Measurements from ENCODE around the gene BARHL1.
"Not testable (repeated sequence)": the region's sequence is repeated elsewhere in the genome, so short reads cannot be mapped to it uniquely, and the experiment has no call there.

Gene BARHL1

DNA sequence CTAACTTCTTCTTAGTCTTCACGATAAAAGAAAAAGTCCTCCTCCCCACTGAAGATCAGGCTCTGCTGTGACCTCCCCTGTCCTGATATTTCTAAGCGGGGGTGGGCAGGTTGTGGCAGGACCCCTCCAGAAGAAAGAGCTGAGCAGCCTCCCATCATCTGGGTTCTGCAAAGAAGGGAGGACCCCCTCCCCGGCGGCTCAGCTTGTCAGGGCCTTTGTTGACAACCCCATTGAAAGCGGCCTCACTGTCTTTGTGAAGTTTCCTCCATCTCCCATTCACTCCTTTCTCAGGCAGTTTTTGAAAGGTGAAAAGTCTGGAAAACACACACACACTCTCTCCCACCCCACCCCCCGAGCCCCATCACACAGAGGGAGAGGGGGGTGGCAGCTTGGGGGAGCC lies 26.2 kb upstream of the BARHL1 start:
- FAIRE-seq (no peak), DNase-seq (ENCODE audit: insufficient read length, low spot score) (no peak)

DNA sequence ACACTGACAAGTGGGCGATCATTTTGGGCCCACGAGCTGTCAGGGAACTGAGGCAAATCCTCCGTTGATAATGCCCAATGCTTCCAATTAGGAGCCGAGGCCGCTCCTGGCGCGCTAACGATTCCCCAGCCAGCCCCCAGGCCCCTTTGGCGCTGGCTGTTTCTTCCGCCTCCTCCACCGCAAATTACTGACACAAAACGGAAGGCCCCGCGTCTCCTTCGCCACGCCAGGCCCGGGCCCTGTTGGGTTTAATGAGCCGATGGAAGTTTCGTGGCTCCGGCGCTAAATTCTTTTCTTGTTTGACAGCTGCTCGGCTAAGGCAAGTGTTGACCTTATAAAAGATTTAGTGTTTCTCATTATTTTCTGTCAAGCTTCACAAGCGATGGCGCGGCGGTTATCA lies 25.7 kb upstream of the BARHL1 start:
- no peak for FAIRE-seq
- no peak for DNase-seq (ENCODE audit: insufficient read length, low spot score)

DNA sequence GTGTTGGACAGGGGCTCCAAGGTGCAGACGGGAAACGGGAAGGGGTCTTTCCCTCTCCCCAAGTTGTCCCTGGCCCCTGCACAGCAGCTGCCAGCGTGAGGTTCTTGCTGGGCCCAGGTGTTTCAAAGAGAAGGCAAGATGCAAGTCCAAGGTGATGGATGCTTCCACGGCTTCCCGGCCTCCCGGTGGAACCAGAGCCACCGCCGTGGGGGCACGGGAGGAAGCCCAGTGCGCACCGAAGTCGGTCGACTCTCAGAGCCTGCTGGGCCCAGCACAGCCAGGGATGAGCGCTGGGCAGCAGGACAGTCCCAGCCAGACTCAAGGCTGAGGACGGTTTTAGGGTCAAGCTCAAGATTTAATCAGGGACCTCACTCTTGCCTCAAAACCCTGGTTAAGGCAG lies 25.2 kb upstream of the BARHL1 start:
- FAIRE-seq = no peak
- no peak for DNase-seq (ENCODE audit: insufficient read length, low spot score)

DNA sequence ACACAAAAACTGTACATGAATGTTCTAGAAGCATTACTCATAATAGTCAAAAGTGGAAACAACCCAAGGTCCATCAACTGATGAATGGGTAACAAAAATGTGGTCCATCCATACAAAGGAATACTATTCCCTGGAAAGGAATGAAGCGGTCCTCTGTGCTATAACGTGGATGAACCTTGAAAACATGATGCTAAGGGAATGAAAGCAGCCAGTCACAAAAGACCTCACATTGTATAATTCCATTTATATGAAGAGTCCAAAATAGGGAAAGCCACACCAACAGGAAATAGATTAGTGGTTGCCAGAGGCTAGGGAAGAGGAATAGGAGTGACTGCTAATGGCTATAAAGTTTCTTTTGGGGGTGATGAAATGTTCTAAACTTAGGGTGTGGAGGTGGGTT lies 22.7 kb upstream of the BARHL1 start:
- DNase-seq (ENCODE audit: insufficient read length, low spot score) (no peak), FAIRE-seq (no peak)

DNA sequence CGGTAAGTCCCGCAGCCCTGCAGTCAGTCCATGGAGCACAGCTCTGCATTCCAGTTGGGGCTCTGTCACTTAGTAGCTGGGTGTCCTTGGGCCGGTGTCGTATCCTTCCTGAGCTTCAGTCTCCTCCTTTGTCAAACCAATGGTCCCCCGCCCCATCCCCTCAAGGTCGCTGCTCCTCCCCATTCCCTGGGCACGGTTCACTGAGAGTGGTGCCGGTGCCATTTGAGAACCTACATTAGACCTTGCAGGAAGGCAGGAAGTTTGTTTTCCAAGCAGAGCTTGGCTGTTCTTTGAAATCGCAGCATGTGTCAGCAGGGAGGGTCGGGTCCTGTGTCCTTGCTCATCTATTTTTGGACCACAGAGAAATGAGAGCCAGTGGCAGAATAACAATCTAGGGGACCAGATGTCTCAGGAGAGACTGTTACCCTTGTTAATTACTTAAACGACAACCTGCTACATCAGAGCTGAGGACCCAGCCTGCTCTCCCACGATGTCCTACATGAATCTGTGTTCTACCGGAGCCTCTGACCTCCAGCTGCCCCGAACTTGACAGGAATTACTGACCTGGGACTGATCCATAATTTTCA lies 21.7 kb upstream of the BARHL1 start:
- FAIRE-seq = no peak
- DNase-seq (ENCODE audit: insufficient read length, low spot score) = no peak

DNA sequence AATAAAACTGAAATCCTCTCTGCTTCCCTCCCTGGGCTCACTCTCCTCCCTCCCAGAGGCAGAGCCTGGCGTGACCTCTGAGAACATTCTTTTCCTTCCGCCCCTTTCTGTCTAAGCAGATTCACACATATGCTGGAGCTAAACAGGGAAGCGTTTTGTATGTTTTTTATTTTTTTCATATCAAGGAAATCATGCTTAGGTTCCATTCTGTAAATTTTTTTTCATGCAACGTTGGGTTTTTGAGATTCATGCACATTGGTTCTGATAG lies 20.2 kb upstream of the BARHL1 start:
- no peak for FAIRE-seq
- no peak for DNase-seq (ENCODE audit: insufficient read length, low spot score)

DNA sequence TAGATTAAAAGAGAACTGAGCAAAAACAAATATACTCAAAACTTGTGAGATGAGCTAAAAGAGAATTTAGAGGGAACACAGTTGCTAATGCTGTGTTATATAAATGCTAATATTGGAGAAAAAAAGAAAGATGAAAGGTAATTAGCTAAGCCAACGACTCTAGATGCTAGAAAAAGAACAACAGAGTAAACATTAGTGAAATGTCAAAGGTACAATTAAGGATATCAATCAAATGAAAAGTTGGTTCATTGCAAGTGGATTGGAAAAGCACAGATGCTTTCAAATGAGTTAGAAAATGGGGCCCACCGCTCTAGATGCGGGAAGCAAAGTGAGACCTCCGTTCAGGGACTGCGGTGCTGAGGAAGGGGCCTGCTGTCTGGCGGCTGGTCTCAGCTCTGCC lies 17.9 kb upstream of the BARHL1 start:
- FAIRE-seq = no peak
- no peak for DNase-seq (ENCODE audit: insufficient read length, low spot score)

DNA sequence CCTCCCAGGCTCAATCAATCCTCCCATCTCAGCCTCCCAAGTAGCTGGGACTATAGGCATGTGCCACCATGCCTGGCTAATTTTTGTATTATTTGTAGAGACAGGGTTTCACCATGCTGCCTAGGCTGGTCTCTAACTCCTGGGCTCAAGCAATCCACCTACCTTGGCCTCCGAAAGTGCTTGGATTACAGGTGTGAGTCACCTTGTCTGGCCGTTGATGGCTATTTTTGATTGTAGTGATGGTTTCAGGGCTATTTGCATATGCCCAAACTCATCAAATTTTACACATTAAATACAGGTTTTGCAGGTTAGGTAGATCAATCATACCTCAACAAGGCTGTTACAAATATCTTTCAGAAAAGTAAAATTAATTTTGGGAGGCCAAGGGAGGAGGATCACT lies 13.6 kb upstream of the BARHL1 start:
- not testable (repeated sequence) for DNase-seq (ENCODE audit: insufficient read length, low spot score); FAIRE-seq

DNA sequence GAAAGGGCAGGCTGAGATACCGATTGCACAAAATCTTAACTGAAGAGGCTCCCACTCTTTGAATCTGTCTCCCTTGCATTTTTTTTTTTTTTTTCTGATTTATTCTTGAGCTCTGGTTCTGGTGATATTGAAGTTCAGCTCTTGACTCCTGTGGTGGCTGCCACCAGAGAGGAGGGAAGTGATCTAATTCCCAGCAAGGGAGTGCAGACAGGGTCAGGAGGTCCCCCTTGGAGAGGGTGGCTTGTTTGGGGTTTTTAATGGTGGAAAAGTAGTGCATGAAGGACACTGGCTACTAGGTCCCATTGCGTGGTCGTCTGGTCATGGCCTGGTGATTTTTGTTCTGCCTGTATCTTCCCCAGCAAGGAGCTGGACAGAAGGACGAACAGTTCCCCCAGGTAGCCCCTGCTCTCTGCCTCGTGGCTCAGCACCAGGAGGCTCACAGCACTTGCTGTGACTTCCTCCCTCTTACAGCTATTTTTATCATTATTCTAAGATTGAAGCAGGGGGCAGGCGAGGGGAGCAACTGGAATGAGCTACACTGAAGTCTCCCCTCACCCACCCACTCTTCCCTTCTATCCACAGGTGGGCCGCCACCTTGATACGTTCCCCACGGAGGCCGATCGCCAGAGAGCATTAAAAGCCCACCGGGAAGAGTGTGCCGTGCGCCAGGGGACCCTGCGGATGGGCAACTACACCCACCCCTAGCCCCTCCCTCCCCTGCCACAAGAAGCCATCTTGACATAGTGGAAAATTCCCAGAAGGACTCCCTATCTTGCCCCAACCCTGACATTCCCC lies 10.4 kb upstream of the BARHL1 start:
- DNase-seq (ENCODE audit: insufficient read length, low spot score) = no peak
- no peak for FAIRE-seq

DNA sequence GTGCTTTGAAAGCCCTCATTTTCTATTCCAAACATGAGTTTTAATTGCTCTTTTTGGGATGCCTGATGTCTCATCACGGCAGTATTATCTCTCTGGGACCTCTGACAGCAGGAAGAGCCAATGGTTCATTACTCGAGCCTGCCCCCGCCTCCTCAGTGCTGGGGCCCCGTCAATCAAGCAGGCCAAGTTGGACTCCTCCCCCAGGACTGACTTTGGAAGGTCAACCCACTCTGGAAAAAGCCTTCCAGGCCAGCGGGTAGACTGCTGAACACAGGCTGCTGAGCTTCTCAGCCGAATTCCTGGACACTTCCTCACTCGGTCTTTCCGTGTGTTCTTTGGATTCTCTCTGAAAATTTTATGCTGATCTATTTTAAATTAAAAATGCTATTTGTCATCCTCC lies 9.5 kb upstream of the BARHL1 start:
- no peak for DNase-seq (ENCODE audit: insufficient read length, low spot score)
- no peak for FAIRE-seq

DNA sequence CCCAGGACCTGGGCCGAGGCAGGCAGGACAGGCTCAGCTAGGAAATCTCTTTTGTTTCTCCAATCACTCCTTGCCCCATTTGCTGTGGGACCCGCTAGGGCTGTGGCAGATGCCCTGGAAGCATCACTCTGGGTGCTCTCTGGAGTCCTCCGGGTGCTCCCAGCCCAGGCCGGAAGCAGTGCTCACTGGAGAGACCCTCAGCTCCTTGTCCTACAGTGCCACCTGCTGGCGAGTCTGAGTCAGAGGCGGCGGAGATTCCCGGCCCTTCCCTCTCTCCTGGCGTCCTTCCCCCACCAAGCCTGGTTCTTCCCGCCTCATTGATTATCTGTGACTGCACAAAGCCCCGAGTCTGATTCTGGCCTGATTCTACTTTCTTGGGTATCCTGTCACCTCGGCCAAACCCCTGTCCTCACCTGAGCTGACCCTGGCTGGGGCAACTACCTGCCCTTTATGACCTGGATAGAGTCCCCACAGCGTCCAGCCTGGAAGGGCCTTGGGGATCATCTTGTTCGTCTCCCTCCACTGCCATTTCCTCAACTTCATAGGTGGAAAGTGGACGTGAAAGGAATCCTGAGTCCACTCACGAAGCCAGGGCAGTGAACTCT lies 7.3 kb upstream of the BARHL1 start:
- DNase-seq (ENCODE audit: insufficient read length, low spot score) = peak; percentile 79
- FAIRE-seq = no peak

DNA sequence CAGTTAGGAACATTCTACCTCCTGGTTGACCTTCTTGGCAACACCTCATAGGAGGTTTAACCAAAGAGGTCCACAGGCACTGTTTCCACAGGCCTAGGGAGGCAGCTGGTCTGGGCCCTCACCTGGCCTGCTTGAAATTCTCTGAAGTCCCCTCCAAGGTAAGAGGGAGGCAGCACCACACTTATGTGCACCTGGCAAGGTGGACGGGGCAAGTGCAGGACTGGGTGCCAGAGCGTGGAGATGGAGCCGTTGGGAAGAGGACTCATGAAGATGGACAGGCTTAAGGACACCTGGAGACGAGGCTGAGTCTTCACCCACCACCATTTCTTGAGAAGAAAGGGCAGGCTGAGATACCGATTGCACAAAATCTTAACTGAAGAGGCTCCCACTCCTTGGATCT lies 6.6 kb upstream of the BARHL1 start:
- no peak for FAIRE-seq
- no peak for DNase-seq (ENCODE audit: insufficient read length, low spot score)

DNA sequence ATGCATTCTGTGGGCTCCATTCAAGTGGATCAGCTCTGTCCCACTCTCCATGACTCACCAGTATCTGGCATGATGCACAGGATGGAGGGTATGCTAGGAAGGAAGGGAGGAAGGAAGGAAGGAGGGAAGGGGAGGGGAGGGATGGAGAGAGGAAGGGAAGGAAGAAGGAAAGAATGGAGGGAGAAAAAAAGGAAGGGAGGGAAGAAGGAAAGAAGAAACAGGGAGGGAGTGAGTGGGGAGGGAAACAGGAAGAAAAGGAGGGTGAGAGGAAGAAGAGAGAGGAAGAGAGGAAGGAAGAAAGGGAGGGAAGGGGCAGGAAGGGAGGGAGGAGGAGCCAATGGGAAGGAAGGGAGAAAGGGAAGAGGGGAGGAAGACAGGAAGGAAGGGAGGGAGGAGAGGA lies 5.3 kb upstream of the BARHL1 start:
- no peak for DNase-seq (ENCODE audit: insufficient read length, low spot score)
- no peak for FAIRE-seq

DNA sequence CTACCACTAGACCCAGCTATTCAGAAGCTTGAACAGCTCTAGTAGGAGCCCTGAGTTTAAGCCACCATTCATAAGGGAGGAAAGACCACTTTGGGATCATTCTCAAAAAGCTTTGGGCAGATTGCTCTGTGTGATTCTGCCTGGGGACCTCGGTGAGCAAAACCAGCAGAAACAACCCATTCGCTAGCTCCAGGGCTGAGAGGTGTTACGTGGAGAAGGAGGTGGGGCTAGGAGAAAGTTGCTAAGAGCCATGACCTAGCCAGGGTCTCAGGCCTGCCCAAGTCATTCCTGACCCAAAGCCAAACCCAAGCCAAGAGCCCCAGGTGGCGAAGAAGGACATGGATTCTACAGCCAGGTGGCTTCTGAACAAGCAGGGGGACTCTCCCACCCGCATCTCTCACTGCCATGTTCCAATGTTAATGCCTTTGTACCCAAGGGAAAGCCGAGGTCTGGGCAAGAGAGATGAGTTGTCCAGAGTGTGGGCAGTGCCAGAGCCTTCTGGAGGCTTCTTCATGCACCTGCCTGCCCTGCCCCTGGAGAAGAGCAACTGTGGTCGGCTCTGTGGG lies 4.0 kb upstream of the BARHL1 start:
- DNase-seq (ENCODE audit: insufficient read length, low spot score) = no peak
- no peak for FAIRE-seq

DNA sequence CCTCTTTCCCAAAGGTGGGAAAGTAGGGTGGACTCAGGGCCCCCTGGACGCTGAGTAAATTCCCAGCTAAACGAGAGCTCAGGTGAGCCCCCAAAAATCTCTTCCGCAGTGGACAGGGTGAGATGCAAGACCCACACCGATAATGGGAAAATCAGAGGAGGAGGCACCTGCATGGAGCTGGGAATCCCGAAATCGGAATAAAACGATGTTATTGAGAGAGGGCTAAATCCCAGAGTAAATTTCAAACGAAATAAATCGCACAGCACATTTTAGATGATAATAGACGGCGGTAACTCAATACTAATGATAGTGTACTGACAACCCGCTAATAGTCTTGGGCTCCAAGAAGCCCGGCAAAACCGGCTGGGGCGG lies 3.0 kb upstream of the BARHL1 start:
- no peak for DNase-seq (ENCODE audit: insufficient read length, low spot score)
- FAIRE-seq = no peak

DNA sequence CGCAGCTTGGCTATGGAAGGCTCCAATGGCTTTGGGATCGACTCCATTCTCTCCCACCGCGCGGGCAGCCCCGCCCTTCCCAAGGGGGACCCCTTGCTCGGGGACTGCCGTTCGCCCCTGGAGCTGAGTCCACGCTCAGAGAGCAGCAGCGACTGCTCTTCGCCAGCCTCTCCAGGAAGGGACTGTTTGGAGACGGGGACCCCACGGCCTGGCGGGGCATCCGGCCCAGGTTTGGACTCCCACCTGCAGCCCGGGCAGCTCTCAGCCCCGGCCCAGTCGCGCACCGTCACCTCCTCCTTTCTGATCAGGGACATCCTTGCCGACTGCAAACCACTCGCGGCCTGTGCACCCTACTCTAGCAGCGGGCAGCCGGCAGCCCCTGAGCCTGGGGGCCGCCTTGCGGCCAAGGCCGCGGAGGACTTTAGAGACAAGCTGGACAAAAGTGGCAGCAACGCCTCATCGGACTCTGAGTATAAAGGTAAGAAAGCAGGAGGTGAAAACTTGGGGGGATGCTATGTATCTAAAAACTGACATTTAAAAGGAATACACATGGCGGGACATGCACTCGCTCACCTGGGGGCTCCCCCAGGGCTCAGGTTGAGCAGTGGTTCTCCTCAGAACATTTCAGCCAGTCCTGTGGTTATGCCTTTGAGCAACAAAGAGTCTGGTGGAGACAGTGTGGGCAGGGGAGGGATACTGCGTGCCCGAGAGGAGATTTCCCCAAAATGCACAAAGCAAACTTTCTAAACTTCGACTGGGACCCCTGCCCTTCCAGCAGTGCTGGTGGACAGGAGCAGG lies 579 bp downstream of the BARHL1 start:
- no peak for DNase-seq (ENCODE audit: insufficient read length, low spot score)
- FAIRE-seq = no peak

DNA sequence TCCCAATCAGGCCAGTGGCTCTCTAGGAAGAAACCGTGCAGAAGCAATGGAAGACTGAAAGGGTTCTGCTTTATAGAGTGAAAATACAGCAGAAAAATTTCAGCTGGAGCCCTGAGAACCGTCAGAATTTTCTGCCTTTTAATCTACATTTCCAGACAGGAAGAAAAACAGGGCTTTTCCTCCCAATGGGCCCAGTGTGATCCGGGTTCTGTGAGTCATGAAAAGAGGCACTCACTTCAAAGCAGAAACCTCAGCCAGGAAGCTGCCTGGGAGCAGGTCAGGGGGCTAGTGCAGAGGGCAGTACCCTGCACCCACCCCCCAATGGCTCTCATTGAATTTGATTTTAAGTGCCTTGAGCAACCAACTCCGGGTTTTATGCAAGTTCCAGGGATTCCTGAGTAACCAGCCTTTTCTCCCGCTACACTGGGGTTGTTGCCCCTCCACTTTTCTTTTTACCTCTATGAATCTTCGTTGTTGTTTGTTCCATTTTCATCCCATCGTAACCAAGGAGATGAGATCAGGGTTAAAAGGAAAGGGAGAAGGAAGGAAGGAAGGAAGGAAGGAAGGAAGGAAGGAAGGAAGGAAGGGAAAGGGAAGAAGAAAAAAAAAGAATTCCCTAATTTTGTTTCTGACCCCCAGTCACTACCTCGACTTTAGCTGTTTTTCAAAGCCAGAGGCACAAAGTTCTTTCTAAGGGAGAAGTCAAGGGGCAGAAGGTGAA lies 1.3 kb downstream of the BARHL1 start:
- FAIRE-seq = no peak

DNA sequence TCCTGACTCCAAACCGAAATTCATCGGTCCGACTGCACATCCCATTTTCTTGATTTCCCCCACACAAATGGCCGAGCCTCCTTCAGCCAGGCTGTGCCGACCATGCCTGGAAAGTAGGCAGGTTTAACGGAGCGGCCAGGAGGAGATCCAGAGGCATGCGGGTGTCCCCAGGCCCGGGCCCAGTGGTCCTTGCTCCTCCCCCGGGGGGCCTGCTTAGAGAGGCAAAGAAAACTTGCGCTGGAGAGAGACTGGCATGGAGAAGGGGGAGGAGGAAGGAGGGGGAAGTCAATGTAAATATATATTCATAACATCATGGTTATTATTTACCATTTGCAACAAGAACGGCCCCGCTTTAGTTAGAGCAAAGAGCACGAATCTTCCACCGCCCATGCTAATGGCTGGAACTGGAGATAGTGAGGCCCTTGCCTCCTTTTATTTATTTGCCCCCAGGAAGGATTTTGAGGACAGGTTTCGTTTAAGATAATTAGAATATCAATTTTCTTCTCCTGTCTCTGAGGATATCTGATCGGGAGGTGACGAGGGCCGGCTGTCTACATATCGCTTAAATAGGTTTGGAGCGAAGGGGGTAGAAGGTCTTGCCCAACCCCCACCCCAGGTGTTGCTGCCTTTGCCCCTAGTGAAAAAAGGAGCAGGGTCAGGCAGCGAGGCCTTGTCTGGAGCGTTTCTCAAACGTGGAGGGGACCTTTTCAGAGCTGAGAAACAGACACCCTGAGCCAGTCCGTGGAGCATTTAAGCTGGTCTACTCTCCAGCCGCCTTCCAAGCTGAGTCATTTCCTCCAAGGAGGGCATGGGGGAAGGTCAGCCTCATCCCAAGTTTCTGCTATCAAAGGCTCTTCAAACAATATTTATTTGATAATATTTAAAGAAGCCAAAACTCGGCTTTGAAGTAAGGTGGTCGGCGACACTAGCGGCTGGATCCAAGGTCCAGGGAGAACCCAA lies 2.5 kb downstream of the BARHL1 start:
- FAIRE-seq (no peak), DNase-seq (ENCODE audit: insufficient read length, low spot score) (peak; percentile 36)

More for the DNA sequence above, 1.3 kb downstream of the BARHL1 start:
- no peak for DNase-seq (ENCODE audit: insufficient read length, low spot score)

DNA sequence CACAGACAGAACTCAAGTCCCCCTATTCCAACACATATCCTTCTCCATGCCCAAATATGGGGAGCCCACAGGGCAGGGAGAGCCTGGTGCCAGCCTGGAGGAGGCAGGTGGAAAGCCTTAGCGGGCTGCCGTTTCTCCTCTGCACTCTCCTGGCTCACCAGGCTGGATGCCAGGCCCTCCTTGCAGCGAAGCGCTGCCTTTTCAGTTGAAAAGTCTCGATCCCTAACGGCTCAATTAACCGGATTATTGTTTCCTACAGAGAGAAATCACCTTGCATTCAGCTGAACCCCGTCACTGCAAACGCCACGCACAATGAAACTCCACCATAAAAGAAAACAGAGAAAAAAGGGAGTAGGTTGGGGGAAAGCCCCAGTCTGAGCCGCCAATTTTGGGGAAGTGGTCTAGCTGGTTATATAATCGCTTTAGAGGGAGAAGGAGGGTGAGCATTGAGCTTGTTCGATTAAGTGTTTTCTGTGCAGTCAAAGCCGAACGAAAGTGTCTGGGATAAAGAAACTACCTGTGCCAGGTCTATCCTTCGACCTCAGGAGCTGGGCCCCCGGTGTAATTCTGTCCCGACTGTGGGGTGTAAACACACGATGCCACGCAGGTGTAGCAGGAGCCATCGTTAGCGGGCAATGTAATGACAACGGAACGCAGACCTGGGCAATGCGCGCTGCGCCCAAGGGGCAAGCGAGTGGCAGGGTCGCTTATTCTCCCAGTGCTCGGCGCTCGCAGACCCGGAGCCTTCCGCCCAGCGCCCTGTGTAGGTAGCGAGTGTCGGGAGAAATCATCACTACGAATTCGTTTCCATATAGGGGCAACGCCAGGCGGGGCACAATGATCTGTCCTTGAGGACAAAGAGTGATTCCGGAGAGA lies 3.8 kb downstream of the BARHL1 start:
- FAIRE-seq (no peak), DNase-seq (ENCODE audit: insufficient read length, low spot score) (no peak)

Data from HTR-8/SVneo (cell line).